ENCODE results near the gene ARHGEF7. TPM values are rescaled to one million over a fixed set of nuclear protein-coding genes. Genes with fewer than 3 reads are reported as not detected.

The ARHGEF7 gene
- total RNA-seq, 4 donors from 2014 or later: 42.8 to 125 (median 61.1) TPM

- TF ChIP-seq POLR2A (IDR thresholded peaks at IDR 0.05): no peak
- no peak for TF ChIP-seq CTCF (IDR thresholded peaks at IDR 0.05)
- intact Hi-C loops (cut with DNase I; ENCODE audit: low total_unique reads): no loop called here
- H3K4me3 ChIP-seq (ENCODE audit: low read depth, poor library complexity, severe bottlenecking): no peak overlapping the region
- DNase-seq (ENCODE audit: low spot score in 2 of 2): no peak
- WGBS, 2 donors: 91 to 94% methylated on average over 23 of the region's 23 CpGs
These were observed 167.9 kb downstream of the ARHGEF7 start for GRCh38 chr13:111282997-111283396.

DNA sequence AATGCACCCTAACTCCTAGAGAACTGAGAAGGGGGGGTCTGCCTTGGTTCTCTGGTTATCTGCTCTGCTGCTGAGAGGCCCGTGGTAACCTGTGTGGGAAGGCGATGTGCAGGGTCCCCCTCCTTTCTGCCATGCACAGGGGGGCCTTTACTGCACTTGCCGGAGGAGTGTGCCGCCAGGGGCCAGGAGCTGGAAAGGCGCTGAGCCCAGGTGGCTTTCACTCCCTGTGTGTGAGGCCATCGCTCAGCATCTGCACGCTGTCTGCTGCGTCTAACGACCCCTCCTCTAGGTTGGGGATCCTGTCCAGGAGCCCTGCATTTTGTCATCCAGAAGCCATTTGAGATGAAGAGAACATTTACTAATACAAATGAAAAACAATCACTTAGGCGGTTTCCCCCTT, 168.3 kb downstream of the ARHGEF7 start:
- DNase-seq (ENCODE audit: low spot score in 2 of 2): no peak
- TF ChIP-seq CTCF (IDR thresholded peaks at IDR 0.05) (no peak), POLR2A (IDR thresholded peaks at IDR 0.05) (no peak)
- H3K4me3 ChIP-seq (ENCODE audit: low read depth, poor library complexity, severe bottlenecking): no peak overlapping the region
- intact Hi-C loops (cut with DNase I; ENCODE audit: low total_unique reads): no loop called here
- 94 to 95% methylated on average over 10 of the region's 10 CpGs for WGBS, 2 donors

GRCh38 chr13:111283991-111284390, 168.9 kb downstream of the ARHGEF7 start:
- 83 to 85% methylated on average over 9 of the region's 9 CpGs for WGBS, 2 donors
- intact Hi-C loops (cut with DNase I; ENCODE audit: low total_unique reads): no loop called here
- no peak overlapping the region for H3K4me3 ChIP-seq (ENCODE audit: low read depth, poor library complexity, severe bottlenecking)
- DNase-seq (ENCODE audit: low spot score in 2 of 2): no peak
- no peak for TF ChIP-seq CTCF (IDR thresholded peaks at IDR 0.05)
- TF ChIP-seq POLR2A (IDR thresholded peaks at IDR 0.05): no peak

DNA sequence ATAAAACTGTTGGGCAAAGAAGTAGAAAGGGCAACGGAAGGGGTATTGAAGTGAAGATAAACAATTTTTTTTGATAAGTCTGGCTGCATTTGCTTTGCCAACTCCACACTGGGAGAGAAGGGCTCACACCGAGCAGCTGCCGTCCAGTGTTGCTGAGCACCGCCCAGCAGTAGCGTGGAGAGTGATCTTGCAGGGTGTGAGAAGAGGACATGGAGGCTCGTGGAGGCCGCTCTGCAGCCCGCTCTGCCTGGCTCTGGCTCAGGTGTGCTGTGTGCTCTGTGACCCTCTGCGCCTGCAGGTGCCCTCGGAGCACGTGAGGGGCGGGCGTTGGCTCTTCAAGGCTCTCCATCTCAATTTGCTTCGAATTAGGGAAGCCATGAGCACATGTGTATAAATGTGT, 169.5 kb downstream of the ARHGEF7 start:
- no peak for TF ChIP-seq CTCF (IDR thresholded peaks at IDR 0.05)
- no peak for TF ChIP-seq POLR2A (IDR thresholded peaks at IDR 0.05)
- intact Hi-C loops (cut with DNase I; ENCODE audit: low total_unique reads): no loop called here
- no peak for DNase-seq (ENCODE audit: low spot score in 2 of 2)
- WGBS, 2 donors: 86 to 88% methylated on average over 14 of the region's 14 CpGs
- no peak overlapping the region for H3K4me3 ChIP-seq (ENCODE audit: low read depth, poor library complexity, severe bottlenecking)

DNA sequence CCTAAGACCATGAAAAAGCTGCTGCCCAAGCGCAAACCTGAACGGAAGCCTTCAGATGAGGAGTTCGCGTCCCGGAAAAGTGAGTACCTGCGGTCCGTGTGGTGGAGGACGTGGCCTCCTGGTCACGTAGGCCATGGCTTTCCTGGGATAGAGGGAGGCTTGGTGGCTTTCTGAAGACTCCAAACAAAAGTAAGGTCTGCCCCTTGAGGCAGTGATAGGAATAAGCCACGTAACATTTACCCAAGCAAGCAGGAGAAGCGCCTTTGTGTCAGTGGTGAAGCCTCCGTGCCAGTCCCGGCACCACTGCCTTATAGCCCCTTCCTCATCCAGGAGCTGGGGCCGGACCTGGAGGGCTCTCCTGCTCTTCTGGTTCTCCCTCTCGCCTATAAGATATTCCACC, 171.1 kb downstream of the ARHGEF7 start:
- intact Hi-C loops (cut with DNase I; ENCODE audit: low total_unique reads): no loop called here
- no peak for TF ChIP-seq POLR2A (IDR thresholded peaks at IDR 0.05)
- no peak for TF ChIP-seq CTCF (IDR thresholded peaks at IDR 0.05)
- DNase-seq (ENCODE audit: low spot score in 2 of 2): no peak
- no peak overlapping the region for H3K4me3 ChIP-seq (ENCODE audit: low read depth, poor library complexity, severe bottlenecking)
- WGBS, 2 donors: 87 to 89% methylated on average over 15 of the region's 15 CpGs

GRCh38 chr13:111286749-111287148, 171.6 kb downstream of the ARHGEF7 start:
- intact Hi-C loops (cut with DNase I; ENCODE audit: low total_unique reads): no loop called here
- no peak overlapping the region for H3K4me3 ChIP-seq (ENCODE audit: low read depth, poor library complexity, severe bottlenecking)
- TF ChIP-seq POLR2A (IDR thresholded peaks at IDR 0.05) (no peak), CTCF (IDR thresholded peaks at IDR 0.05) (no peak)
- 84 to 93% methylated on average over 7 of the region's 7 CpGs for WGBS, 2 donors
- DNase-seq (ENCODE audit: low spot score in 2 of 2): no peak

All from lower leg skin (tissue), 4 donors.